ENCODE results near the gene ADAMTSL1.

The ADAMTSL1 gene

DNA sequence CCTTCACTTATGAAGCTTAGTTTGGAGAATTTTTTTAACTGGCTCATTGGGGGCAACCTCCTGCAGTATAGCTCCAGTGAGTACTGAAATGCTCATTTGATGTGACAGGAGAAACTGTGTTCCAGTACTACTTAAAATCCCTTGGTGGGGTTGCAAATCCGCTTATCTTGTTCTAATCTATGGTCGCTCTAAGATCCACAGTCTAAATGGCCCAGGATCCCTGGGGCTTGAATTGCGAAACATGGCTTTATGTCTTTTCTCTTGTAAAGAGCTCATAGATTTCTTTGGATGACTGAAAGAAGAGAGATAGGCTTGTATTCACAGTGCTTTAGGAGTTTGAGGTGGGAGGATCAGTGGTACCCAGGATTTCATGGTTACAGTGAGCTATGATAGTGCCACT is 52.7 kb downstream of the ADAMTSL1 start:
- CTCF ChIA-PET = interaction anchor here (0.6 kb wide), 1 partner anchor 267 kb away, joined by 3 read pairs; no protein-coding TSS in a partner anchor
- POLR2A ChIA-PET = no interaction called here
- TF ChIP-seq FOXM1 (IDR thresholded peaks at IDR 0.05; ENCODE audit: borderline replicate concordance) = no peak
- TF ChIP-seq ARNT (IDR thresholded peaks at IDR 0.05) = no peak
- TF ChIP-seq HDGF (IDR thresholded peaks at IDR 0.05; ENCODE audit: borderline replicate concordance) = no peak
- no peak for TF ChIP-seq LEF1 (IDR thresholded peaks at IDR 0.05; ENCODE audit: borderline replicate concordance)
- no peak for TF ChIP-seq SP1 (IDR thresholded peaks at IDR 0.05)
- no peak for TF ChIP-seq SUZ12 (IDR thresholded peaks at IDR 0.05)
- no peak for TF ChIP-seq FOXK2 (IDR thresholded peaks at IDR 0.05)
- TF ChIP-seq L3MBTL2 (conservative IDR thresholded peaks at IDR 0.05) = no peak
- TF ChIP-seq FOXA1 (IDR thresholded peaks at IDR 0.05) = no peak
- no peak for TF ChIP-seq BHLHE40 (IDR thresholded peaks at IDR 0.05; ENCODE audit: borderline replicate concordance)
- no peak for TF ChIP-seq ZNF384 (IDR thresholded peaks at IDR 0.05)
- no peak for TF ChIP-seq TARDBP (IDR thresholded peaks at IDR 0.05)
- no peak for TF ChIP-seq NFRKB (IDR thresholded peaks at IDR 0.05)
- TF ChIP-seq ELF4 (IDR thresholded peaks at IDR 0.05) = no peak
- TF ChIP-seq, protein P1, sequence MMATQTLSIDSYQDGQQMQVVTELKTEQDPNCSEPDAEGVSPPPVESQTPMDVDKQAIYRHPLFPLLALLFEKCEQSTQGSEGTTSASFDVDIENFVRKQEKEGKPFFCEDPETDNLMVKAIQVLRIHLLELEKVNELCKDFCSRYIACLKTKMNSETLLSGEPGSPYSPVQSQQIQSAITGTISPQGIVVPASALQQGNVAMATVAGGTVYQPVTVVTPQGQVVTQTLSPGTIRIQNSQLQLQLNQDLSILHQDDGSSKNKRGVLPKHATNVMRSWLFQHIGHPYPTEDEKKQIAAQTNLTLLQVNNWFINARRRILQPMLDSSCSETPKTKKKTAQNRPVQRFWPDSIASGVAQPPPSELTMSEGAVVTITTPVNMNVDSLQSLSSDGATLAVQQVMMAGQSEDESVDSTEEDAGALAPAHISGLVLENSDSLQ (IDR thresholded peaks at IDR 0.05) = no peak
- no peak for TF ChIP-seq CTBP1 (IDR thresholded peaks at IDR 0.05; ENCODE audit: borderline replicate concordance)
- DNase-seq (ENCODE audit: extremely low spot score) = no peak

DNA sequence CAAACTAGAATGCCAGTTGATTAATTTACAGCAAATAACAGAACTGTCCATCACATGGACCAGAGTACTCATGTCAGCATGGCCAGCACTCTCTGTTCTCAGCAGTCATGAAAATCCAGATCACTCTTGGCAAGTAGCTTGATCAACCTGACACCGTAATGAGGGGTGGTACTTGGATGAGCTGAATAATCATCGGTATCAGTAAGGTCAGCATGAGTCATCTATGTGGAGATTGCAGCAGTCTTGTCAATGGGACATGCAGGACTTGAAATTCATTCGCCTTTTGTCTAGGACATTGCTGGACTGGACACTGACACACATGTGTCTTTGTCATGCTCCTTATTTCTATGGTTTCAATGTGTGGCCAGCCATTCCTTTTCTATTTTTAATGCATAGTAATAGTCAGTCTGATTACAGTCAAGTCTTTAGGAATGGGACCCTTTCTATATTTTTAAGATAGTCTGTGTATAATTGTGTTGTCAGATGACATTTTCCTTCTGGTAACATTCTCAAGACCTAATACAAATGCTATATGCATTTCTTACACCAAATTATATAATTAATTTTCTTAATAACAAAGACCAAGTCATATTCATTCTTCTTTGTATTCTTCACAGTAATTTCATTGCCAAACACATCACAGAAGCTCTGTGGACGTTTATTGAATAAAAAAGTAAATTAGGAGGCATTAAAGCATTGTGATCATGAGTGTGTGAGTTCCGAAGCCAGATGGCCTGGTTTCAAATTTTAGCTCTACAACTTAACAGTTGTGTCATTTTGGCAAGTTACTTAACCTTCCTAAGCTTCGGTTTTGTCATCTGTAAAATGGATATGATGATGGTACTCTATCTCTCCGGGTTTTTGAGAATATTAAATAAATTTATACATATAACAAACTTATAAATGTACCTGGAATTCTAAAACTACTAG is 57.4 kb downstream of the ADAMTSL1 start:
- no peak for DNase-seq (ENCODE audit: extremely low spot score)
- POLR2A ChIA-PET = no interaction called here
- CTCF ChIA-PET = no interaction called here
- TF ChIP-seq SUZ12 (IDR thresholded peaks at IDR 0.05) = no peak
- TF ChIP-seq BHLHE40 (IDR thresholded peaks at IDR 0.05; ENCODE audit: borderline replicate concordance) = no peak
- TF ChIP-seq CTBP1 (IDR thresholded peaks at IDR 0.05; ENCODE audit: borderline replicate concordance) = no peak
- TF ChIP-seq FOXM1 (IDR thresholded peaks at IDR 0.05; ENCODE audit: borderline replicate concordance) = no peak
- TF ChIP-seq TARDBP (IDR thresholded peaks at IDR 0.05) = no peak
- TF ChIP-seq NFRKB (IDR thresholded peaks at IDR 0.05) = no peak
- TF ChIP-seq FOXA1 (IDR thresholded peaks at IDR 0.05) = no peak
- TF ChIP-seq, protein P1 (IDR thresholded peaks at IDR 0.05) = no peak

DNA sequence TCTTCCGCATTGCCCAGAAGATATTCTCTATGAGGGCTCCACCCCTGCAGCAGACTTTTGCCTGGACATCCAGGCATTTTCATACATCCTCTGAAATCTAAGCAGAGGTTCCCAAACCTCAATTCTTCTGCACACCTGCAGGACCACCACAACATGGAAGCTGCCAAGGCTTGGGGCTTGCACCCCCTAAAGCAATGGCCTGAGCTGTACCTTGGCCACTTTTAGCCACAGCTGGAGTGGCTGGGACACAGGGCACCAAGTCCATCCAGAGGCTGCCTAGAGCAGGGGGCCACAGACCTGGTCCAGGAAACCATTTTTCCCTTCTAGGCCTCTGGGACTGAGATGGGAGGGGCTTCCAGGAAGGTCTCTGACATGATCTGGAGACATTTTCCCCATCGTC is 60.7 kb downstream of the ADAMTSL1 start:
- CTCF ChIA-PET = no interaction called here
- DNase-seq (ENCODE audit: extremely low spot score) = no peak
- TF ChIP-seq NFRKB (IDR thresholded peaks at IDR 0.05) (no peak), SP1 (IDR thresholded peaks at IDR 0.05) (no peak), BHLHE40 (IDR thresholded peaks at IDR 0.05; ENCODE audit: borderline replicate concordance) (no peak), FOXK2 (IDR thresholded peaks at IDR 0.05) (no peak), ARNT (IDR thresholded peaks at IDR 0.05) (no peak), L3MBTL2 (conservative IDR thresholded peaks at IDR 0.05) (no peak), LEF1 (IDR thresholded peaks at IDR 0.05; ENCODE audit: borderline replicate concordance) (no peak), FOXA1 (IDR thresholded peaks at IDR 0.05) (no peak), FOXM1 (IDR thresholded peaks at IDR 0.05; ENCODE audit: borderline replicate concordance) (no peak), TARDBP (IDR thresholded peaks at IDR 0.05) (no peak), CTBP1 (IDR thresholded peaks at IDR 0.05; ENCODE audit: borderline replicate concordance) (no peak), SUZ12 (IDR thresholded peaks at IDR 0.05) (no peak)
- TF ChIP-seq, protein P1 (IDR thresholded peaks at IDR 0.05) = no peak
- POLR2A ChIA-PET = no interaction called here

DNA sequence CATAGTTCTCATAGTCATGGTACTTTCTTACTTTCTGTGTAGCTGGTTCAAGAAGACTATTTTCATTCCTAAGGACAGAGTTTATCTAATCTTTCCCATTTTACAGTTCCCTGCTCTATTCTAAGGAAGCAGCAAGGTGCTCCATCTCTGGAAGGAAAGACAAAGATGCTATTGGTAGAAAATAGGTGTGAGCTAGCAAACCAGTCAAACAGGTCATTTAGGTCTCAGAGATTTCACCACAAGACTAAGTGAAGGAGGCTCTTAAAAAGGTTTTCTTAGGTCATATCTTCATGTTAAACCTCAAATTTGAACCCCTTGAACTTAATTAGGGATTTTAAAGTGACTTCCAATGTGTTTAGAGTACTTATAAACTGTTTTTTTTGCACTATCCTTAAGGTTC is 62.6 kb downstream of the ADAMTSL1 start:
- no peak for TF ChIP-seq SP1 (IDR thresholded peaks at IDR 0.05)
- no peak for TF ChIP-seq NFRKB (IDR thresholded peaks at IDR 0.05)
- no peak for TF ChIP-seq SUZ12 (IDR thresholded peaks at IDR 0.05)
- TF ChIP-seq HDGF (IDR thresholded peaks at IDR 0.05; ENCODE audit: borderline replicate concordance) = no peak
- TF ChIP-seq CTBP1 (IDR thresholded peaks at IDR 0.05; ENCODE audit: borderline replicate concordance) = no peak
- no peak for TF ChIP-seq BHLHE40 (IDR thresholded peaks at IDR 0.05; ENCODE audit: borderline replicate concordance)
- TF ChIP-seq TARDBP (IDR thresholded peaks at IDR 0.05) = no peak
- no peak for TF ChIP-seq ELF4 (IDR thresholded peaks at IDR 0.05)
- TF ChIP-seq, protein P1 (IDR thresholded peaks at IDR 0.05) = no peak
- no peak for TF ChIP-seq L3MBTL2 (conservative IDR thresholded peaks at IDR 0.05)
- no peak for DNase-seq (ENCODE audit: extremely low spot score)
- ChIA-PET CTCF (no interaction called here), POLR2A (no interaction called here)

DNA sequence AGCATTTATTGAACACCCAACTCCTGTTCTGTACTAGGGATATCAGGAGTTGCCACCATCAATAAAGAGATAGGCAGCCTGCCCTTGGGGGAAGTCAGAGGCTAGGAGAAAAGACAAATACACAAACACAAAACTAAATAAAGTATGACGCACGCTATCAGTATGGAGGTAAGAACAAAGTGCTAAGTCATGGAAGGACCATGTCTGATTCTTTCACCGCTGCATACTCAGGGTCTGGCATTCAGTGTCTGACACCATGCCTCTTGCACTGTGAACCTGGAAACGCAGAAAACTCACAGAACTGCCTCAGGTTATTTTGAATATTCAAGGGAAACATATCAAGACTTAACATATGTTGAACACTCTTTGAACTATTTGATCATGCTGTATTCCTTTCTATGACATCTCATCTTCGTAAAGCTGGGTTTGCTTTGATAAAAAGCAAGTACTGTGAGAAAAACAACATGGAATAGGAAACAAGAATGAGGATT is 65.3 kb downstream of the ADAMTSL1 start:
- DNase-seq (ENCODE audit: extremely low spot score) = no peak
- TF ChIP-seq SP1 (IDR thresholded peaks at IDR 0.05) (no peak), HDGF (IDR thresholded peaks at IDR 0.05; ENCODE audit: borderline replicate concordance) (no peak), BHLHE40 (IDR thresholded peaks at IDR 0.05; ENCODE audit: borderline replicate concordance) (no peak), FOXM1 (IDR thresholded peaks at IDR 0.05; ENCODE audit: borderline replicate concordance) (no peak)
- TF ChIP-seq, protein P1 (IDR thresholded peaks at IDR 0.05) = no peak
- ChIA-PET POLR2A (no interaction called here), CTCF (no interaction called here)

Measured in HEK293T (cell line).